Activated CD4-positive, CD25-positive, alpha-beta regulatory T cell (primary cell): Measurements from ENCODE around the gene IRF1.
A peak's percentile ranks its signal among the peaks of the same experiment; 100 is the strongest.
"Not testable (repeated sequence)": the region's sequence is repeated elsewhere in the genome, so short reads cannot be mapped to it uniquely, and the experiment has no call there.

Experiments
- DNase-seq, 4 experiments: peaks; one replicate each; lab custom pipeline; 2025; lab: John Stamatoyannopoulos, UW

The IRF1 gene

GRCh38 chr5:132490484-132491367 is at the start of gene IRF1:
Gene IRF1 (minus strand): TSS chr5:132490773. CDS start chr5:132489478, 1,295 bp downstream.
- DNase-seq, result peak; percentile 96 to 98 (median 97)

GRCh38 chr5:132540149-132540548 is 49.6 kb upstream of the IRF1 start:
- DNase-seq, result no peak

- DNase-seq, result no peak
These were observed 49.1 kb upstream of the IRF1 start for GRCh38 chr5:132539716-132540115.

- no peak for DNase-seq
These were observed 40.4 kb upstream of the IRF1 start for GRCh38 chr5:132530946-132531345.

GRCh38 chr5:132528866-132529634 is 38.5 kb upstream of the IRF1 start:
- DNase-seq, result no peak

GRCh38 chr5:132528021-132528420 is 37.4 kb upstream of the IRF1 start:
- no peak for DNase-seq

GRCh38 chr5:132526974-132527564 is 36.5 kb upstream of the IRF1 start:
- DNase-seq, result no peak

- no peak for DNase-seq
These were observed 35.9 kb upstream of the IRF1 start for GRCh38 chr5:132526290-132526973.

GRCh38 chr5:132525299-132525724 is 34.7 kb upstream of the IRF1 start:
- DNase-seq, result no peak

- not testable (repeated sequence) for DNase-seq
These were observed 34.3 kb upstream of the IRF1 start for GRCh38 chr5:132524877-132525276.

GRCh38 chr5:132522067-132522466 is 31.5 kb upstream of the IRF1 start:
- not testable (repeated sequence) for DNase-seq

- not testable (repeated sequence) for DNase-seq
These were observed 23.2 kb upstream of the IRF1 start for GRCh38 chr5:132513618-132514336.

- no peak for DNase-seq
These were observed 19.5 kb upstream of the IRF1 start for GRCh38 chr5:132510076-132510475.

- no peak for DNase-seq
These were observed 15.6 kb upstream of the IRF1 start for GRCh38 chr5:132506094-132506692.

- DNase-seq, result no peak
These were observed 15.1 kb upstream of the IRF1 start for GRCh38 chr5:132505641-132506040.

- DNase-seq, result no peak
These were observed 14.2 kb upstream of the IRF1 start for GRCh38 chr5:132504746-132505145.

- DNase-seq, result no peak
These were observed 12.7 kb upstream of the IRF1 start for GRCh38 chr5:132503244-132503643.

- no peak for DNase-seq
These were observed 11.7 kb upstream of the IRF1 start for GRCh38 chr5:132501961-132502931.

- DNase-seq, result no peak
These were observed 11.0 kb upstream of the IRF1 start for GRCh38 chr5:132501629-132501956.
